ENCODE data around the gene RHOD.

RHOD gene

DNA sequence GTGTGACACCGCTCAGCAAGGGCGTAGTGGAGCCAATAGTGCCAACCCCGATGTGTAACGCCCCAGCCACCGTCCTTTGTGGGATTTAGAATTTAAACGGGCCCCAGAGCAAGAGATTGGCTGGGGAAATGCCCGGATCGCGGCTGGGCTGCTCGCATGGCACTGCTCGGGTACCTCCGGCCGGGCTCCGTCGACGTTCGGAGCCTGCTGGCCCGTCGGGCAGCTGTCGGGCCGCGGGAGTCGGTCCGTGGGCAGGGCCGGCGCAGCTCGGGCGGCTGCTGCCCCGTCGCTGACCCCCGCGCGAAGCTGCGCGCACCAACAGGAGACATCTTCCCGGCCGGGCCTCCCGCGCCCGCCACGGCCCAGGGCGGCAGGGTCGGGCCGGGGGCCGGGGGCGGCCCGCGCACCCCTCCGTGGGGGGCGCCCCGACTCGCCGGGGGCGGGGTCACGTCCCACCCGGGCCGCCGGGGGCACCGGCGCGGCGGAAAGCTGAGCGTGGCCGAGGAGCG is 61.1 kb downstream of the RHOD start:
- no peak for DNase-seq

DNA sequence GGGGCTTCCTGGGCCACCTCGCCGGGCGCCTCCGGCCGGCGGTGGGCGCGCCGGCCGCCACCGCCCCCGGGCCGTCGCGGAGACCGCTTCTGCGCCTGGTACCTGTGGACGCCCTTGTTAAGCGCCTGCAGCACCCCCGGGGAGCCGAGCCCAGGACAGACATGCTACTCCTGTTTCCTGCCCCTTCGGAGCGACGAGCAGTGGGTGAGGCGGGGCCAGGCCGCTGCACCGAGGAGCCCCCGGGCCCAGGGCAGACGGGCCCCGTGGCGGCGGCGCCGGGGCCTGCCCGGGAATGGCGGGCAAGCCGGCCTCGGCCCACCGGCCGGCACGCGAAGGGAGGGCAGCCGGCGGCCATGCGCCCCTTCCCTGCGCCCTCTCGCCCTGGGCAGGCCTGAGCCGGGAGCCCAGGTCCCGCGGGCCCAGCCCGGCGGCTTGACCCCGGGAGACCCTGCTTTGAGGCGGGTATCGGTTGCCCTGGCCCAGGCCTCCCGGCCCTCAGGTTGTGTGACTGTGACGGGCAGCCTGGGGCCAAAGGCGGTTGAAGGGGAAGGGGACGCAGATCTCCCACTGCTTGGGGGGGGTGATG is 61.6 kb downstream of the RHOD start:
- peak; percentile 26 for DNase-seq

DNA sequence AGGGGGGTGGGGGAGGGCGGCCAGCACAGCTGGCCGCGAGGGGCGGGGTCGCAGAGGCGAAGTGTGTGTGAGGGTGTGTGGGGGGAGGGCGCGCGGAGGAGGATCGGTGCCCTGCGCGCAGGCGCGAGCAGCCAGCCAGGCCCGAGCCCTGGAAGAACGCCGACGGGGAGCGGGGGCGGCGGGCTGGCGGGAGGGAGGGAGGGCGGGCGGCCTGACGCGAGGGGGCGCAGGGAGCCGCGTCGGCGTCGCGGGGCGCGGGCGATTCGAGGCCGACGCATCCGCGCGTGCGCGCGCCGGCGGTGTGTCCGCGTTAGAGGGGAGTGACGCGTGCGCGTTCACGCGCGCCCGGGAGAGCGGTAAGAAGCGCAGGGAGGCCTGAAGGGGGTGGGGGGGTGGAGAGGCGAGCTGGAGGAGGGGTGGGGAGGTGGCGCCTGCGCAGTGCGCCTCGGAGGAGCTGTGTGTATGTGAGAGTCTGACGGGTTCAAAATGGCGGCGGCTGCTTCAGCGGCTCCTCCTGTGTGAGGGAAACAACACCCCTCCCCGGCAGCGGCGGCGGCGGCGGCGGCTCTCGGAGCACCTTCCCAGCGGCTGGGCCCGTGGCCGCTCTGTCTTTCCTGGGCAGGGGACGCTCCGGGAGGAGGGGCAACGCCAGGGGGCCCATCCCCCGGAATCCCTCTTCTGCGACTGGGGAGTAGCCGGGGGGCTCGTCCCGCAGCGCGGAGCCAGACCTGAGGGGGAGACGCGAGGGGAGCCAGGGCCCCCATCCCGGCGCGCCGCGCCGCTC is 62.3 kb downstream of the RHOD start, which contains the start of gene KDM2A:
KDM2A (plus strand) TSS at position 463 of the 784 bp plus-strand sequence. CDS start 2,054 bp downstream, outside the sequence.
- DNase-seq: peak; percentile 93

DNA sequence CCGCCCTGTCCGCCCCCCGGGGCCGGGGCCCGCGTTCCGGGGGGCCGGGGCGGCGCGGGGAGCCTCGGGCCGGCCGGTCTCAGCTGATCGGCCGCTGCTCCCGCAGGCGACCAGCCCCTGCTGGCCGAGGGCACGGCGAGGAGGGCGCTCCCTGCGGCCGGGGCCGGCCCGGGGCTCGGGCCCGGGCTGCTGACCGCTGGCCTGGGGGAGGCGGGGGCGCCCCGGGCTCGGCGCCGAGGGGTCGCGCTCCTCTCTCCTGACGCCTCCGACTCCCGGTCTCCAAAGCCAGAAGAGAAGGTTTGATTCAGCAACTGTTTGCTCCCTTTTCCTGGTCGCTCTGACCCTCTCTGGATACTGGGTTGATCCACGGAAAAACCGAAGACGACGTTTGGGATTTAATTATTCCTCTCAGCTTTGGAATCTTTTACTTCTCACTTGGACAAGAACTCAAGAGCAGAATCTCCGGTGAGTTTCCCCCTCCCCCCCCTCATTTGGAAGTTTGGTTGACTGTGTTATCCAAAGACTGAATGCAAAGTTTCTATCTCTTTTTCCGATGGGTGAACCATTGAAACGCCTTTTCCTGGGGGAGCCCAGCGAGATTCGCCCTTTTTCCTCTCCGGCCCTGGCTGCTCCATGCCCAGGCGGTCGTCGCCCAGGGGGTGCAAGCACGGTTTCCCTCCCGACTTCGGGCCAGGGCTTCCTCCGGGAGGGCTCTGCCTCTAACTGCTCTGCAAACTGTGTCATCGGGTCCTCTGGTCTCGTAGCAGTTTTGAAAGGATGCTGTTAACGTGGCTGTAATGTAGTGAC is 63.1 kb downstream of the RHOD start:
- DNase-seq: no peak

DNA sequence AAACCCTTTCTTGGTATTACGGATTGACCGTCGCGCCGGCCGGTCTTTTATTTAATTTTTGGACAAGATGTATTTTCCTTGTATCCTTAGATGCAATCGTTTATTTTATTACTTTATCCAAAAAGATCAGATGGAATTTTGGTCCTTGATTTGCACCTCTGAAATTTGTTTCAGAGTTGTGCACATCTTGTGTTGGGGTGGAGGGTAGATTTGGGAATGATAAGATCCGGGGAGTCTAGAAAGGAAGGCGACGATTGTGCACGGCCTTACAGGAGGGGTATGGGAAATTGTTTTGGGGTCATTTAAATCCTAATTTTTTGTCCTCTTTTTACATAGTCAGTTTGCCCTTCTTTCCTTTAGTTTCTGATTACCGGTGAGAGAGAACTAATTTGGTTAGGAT is 63.8 kb downstream of the RHOD start:
- DNase-seq: no peak

DNA sequence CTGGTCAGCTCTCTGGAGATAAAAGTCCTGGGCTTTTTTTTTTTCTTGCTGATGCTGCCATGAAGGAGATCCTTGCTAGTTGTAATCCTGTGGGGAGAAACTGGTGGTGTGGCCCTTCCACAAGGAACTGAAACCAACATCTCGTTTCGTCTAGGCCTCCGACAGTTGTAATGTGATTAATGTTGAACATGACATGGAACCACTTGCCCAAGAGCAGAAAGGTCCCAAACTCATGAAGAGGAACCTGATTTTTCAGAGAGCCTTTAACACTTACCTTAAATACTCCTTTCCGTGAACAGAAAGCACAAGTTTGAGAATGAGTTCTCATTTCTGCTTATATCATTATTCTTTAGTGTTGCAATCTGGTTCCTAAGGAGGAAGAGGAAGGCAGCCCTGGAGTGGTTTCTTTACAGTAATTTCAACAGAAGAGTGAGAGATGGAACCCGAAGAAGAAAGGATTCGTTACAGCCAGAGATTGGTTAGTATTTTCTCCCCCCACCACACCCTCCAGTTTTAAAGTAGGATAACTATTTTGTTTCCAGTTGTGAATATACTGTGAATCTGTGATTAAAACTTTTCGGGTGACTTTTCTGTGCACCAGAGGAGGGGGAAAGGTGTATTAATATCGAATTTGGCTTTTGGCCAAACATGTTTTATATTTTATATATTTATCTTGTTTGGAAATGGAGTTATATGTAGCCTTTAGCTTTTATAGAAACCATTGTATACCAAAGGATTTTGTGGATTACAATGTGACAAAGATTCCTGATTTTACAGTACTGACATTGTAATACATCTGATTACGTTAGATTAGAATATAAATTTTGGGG is 64.4 kb downstream of the RHOD start:
- peak; percentile 30 for DNase-seq

Data from DMS79 treated with DMSO at 0.1 percent for 48 hours (cell line).